Lower leg skin (tissue), 3 donors: ENCODE data around the gene GRAP2.

Experiments used
- CTCF ChIP-seq, 3 donors: fragments of 450-650 bp; IDR thresholded peaks; one replicate each; pipeline ENCODE4 v1.5.1; 2016; ENCODE audit warnings: antibody characterized with exemption in 3 of 3, mild to moderate bottlenecking in 3 of 3, moderate library complexity in 2 of 3
- POLR2A ChIP-seq, 2 donors: fragments of 450-650 bp; IDR thresholded peaks; one replicate each; pipeline ENCODE4 v1.6.1; 2016 to 2017; ENCODE audit warnings: antibody characterized with exemption in 2 of 2, mild to moderate bottlenecking in 1 of 2, moderate library complexity in 1 of 2

DNA sequence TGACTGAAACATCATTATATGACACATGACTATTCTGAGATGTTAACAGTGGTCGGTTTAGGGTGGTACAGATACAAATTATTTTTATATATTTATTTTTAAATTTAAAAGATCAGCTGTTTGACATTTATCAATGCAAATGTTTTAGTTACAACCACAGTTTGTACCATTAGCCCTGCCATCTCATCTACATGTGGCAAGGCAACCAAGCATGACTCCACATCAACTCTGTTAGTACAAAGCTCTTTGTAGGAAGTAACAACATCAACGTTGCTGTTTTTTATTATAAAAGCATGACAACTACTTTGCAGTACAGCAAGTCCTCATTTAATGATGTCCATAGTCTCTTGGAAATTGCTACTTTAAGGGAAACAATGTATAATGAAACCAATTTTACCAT lies 48.1 kb upstream of the GRAP2 start:
- TF ChIP-seq CTCF (IDR thresholded peaks at IDR 0.05) (no peak), POLR2A (IDR thresholded peaks at IDR 0.05) (no peak)
